ENCODE results near the gene CYP1A2. TPM values are rescaled to one million over a fixed set of nuclear protein-coding genes. Genes with fewer than 3 reads are reported as not detected.

Gene CYP1A2
- total RNA-seq, 2 experiments from 2014 or later: not detected

GRCh38 chr15:74794970-74795349 is 46.3 kb downstream of the CYP1A2 start:
- Mint-ChIP-seq H3K9me3 (no peaks in the 10 kb centered on the region), H3K27me3 (no peaks in the 10 kb centered on the region), H3K36me3 (ENCODE audit: low read depth) (peaks cover 58% of the 10 kb centered on the region), H3K4me3 (peak overlapping the region; percentile 11), H3K27ac (peak overlapping the region; percentile 90), H3K4me1 (ENCODE audit: low read depth) (peaks cover 87% of the 10 kb centered on the region)
- ChIA-PET CTCF (interaction anchor here (1.1 to 25.9 kb wide), 6 partner anchors 18 to 177 kb away, joined by 3 to 1327 read pairs (median 4); partner anchors contain the start of genes CPLX3 and CSK), POLR2A (interaction anchor here (0.7 to 16.0 kb wide), 4 partner anchors 10 to 49 kb away, joined by 3 to 410 read pairs (median 10); partner anchors contain the start of gene CSK)
- no peak for TF ChIP-seq CTCF (IDR thresholded peaks at IDR 0.05)
- ATAC-seq (no peak), DNase-seq (no peak)
- intact Hi-C loops (cut with micrococcal nuclease): no loop called here

GRCh38 chr15:74795966-74796625 is 47.5 kb downstream of the CYP1A2 start:
- Mint-ChIP-seq H3K27me3 (no peaks in the 10 kb centered on the region), H3K4me3 (peak overlapping the region; percentile 45), H3K36me3 (ENCODE audit: low read depth) (peaks cover 61% of the 10 kb centered on the region), H3K4me1 (ENCODE audit: low read depth) (peaks cover 82% of the 10 kb centered on the region), H3K27ac (peak overlapping the region; percentile 89), H3K9me3 (no peaks in the 10 kb centered on the region)
- DNase-seq (peak; percentile 78), ATAC-seq (peak; percentile 25)
- POLR2A ChIA-PET: interaction anchor here (0.6 to 16.0 kb wide), 4 partner anchors 18 to 179 kb away, joined by 3 to 410 read pairs (median 4); partner anchors contain the start of gene CSK
- TF ChIP-seq CTCF (IDR thresholded peaks at IDR 0.05): no peak
- intact Hi-C loops (cut with micrococcal nuclease): no loop called here
- CTCF ChIA-PET: interaction anchor here (1.1 to 25.9 kb wide), 4 partner anchors 19 to 164 kb away, joined by 3 to 1327 read pairs (median 3); partner anchors contain the start of gene CSK

GRCh38 chr15:74798388-74799254 is 50.0 kb downstream of the CYP1A2 start:
- peak; percentile 33 for DNase-seq

GRCh38 chr15:74799255-74799855 is 50.7 kb downstream of the CYP1A2 start:
- no peak for TF ChIP-seq CTCF (IDR thresholded peaks at IDR 0.05)
- peaks cover 53% of the 10 kb centered on the region for H3K4me1 Mint-ChIP-seq (ENCODE audit: low read depth)

More at GRCh38 chr15:74798388-74799254, 50.0 kb downstream of the CYP1A2 start:
- intact Hi-C loops (cut with micrococcal nuclease): no loop called here
- Mint-ChIP-seq H3K27ac (peak overlapping the region; percentile 90), H3K9me3 (no peaks in the 10 kb centered on the region), H3K4me3 (no peak overlapping the region), H3K4me1 (ENCODE audit: low read depth) (peaks cover 57% of the 10 kb centered on the region), H3K27me3 (no peaks in the 10 kb centered on the region), H3K36me3 (ENCODE audit: low read depth) (peaks cover 65% of the 10 kb centered on the region)
- no peak for ATAC-seq
- ChIA-PET CTCF (interaction anchor here (0.8 to 25.9 kb wide), 10 partner anchors 10 to 177 kb away, joined by 3 to 1327 read pairs (median 6); partner anchors contain the start of gene CSK), POLR2A (interaction anchor here (1.3 to 16.0 kb wide), 8 partner anchors 8 to 43 kb away, joined by 5 to 410 read pairs (median 13); partner anchors contain the start of gene CSK)
- no peak for TF ChIP-seq CTCF (IDR thresholded peaks at IDR 0.05)

More at GRCh38 chr15:74799255-74799855, 50.7 kb downstream of the CYP1A2 start:
- peak; percentile 66 for DNase-seq
- Mint-ChIP-seq H3K36me3 (ENCODE audit: low read depth) (peaks cover 71% of the 10 kb centered on the region), H3K9me3 (no peaks in the 10 kb centered on the region), H3K4me3 (no peak overlapping the region), H3K27ac (peak overlapping the region; percentile 90), H3K27me3 (no peaks in the 10 kb centered on the region)
- ChIA-PET POLR2A (interaction anchor here (1.1 to 3.7 kb wide), 9 partner anchors 9 to 254 kb away, joined by 3 to 31 read pairs (median 8); no protein-coding TSS in a partner anchor), CTCF (interaction anchor here (0.7 to 25.9 kb wide), 14 partner anchors 10 to 178 kb away, joined by 3 to 1327 read pairs (median 4); partner anchors contain the start of genes CPLX3 and CSK)
- intact Hi-C loops (cut with micrococcal nuclease): no loop called here
- ATAC-seq: peak; percentile 19

Measured in activated CD8-positive, alpha-beta T cell treated with anti-CD3 and anti-CD28 coated beads for 36 hours (primary cell).